ENCODE measurements around the gene PRRT1.
"Not testable (repeated sequence)": the region's sequence is repeated elsewhere in the genome, so short reads cannot be mapped to it uniquely, and the experiment has no call there.

The PRRT1 gene

DNA sequence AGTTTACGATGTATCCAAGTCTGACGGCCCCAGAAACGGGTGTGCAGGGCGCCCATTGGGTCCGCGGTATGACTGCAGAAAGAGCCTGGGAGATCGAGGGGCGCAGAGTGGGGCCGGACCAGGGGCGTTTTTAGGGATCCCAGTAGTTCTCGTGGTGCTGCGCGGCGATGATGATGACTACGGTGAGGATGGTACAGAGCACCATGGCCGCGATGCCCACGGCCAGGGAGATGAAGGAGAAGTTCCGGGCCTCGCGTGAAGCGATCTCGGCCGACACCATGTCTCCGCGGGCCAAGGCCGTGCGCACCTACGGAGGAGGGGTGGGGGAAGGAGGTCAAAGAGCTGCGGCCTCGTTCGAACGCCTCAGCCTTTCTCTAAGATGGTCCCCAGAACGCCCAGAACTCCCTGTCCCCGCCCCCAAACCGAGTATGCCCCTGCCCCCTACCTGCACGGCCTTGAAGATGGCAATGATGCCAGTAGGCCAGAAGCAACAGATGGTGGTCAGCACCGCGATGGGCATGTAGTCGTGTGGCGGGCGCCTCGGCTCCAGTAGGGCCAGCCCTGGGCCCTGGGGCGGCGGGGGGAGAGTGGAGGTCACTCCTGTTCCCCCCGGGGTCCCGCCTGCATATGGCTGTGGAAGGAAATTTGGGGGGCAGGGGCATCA is 2.5 kb downstream of the PRRT1 start:
- DNase-seq: no peak

DNA sequence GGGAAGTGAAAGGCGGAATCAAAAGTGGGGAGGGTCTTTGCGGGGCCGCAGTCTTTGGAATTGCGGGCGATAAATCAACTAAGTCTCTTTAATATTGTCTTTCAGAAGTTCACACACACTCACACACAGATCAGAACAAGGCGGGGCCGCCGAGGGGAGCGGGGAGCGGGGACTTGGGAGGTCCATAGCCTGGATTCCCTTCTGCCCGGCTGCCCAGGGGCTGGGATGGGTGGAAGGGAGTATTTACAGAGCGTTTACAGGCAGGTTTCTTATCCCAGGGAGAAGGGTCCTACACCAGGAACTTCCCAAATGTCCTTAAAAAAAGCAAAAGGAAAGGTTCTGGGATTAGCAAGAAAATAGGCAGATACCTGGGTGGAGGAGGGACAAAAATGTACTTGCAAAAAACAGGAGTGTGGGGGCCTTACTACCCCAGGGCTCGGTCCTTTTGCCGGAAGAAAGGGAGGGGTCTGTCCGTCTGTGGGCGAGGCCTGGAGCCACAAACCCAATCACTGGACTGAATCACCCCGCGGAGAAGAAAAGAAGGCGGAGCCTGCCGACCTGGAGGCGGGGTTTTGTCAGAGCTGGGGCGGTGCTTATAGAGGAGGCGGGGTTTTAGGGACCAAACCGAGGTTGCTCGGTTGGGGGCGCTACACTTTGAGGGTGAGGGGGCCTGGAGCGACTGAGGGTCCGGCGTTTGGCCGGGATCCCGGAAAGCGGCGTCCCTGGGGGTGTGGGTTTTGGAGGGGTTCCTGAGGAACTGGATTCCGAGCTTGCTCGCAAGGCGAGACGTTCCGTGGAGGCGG is 3.2 kb downstream of the PRRT1 start:
- DNase-seq: no peak

GRCh38 chr6:32147401-32148132 is 4.2 kb downstream of the PRRT1 start:
- DNase-seq: no peak

GRCh38 chr6:32146687-32147086 is 5.1 kb downstream of the PRRT1 start:
- no peak for DNase-seq

GRCh38 chr6:32146287-32146686 is 5.5 kb downstream of the PRRT1 start:
- no peak for DNase-seq

GRCh38 chr6:32144238-32144637 is 7.5 kb downstream of the PRRT1 start:
- not testable (repeated sequence) for DNase-seq

- no peak for DNase-seq
Measured at GRCh38 chr6:32140420-32141046, 11.2 kb downstream of the PRRT1 start.

DNA sequence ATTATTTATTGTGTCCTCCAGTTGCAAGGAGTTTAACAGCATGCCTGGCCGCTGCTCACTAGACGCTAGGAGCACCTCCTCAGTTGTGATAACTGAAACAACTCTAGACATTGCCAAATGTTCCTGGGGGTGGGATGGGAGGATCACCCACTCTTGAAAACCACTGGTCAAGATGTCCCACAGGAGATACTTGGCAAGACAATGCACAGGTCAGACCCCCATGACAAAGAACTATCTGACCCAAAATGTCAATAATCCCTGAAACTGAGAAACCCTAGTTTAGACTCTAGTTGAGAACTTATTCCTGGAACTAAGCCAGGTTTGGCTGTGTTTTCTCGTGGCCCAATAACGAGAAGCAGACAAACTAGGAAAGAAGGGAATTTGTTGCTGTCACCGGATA is 12.1 kb downstream of the PRRT1 start:
- DNase-seq: no peak

DNA sequence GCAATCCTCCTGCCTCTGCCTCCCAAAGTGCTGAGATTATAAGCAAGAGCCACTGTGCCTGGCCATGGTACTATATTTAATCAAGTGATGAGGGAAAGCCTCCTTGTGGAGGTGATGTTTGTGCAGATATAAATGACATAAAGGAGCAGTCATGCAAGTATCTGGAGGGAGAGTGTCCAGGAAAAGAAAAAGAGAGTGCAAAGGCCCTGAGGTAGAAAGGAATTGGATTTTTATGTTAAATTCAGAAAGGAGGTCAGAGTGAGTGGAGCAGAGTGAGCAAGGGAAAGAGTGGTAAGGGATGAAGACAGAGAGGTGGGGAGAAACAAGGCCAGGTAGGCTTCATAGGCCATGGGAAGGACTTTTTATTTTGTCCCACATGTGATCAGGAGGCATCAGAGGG is 14.3 kb downstream of the PRRT1 start:
- DNase-seq: no peak

DNA sequence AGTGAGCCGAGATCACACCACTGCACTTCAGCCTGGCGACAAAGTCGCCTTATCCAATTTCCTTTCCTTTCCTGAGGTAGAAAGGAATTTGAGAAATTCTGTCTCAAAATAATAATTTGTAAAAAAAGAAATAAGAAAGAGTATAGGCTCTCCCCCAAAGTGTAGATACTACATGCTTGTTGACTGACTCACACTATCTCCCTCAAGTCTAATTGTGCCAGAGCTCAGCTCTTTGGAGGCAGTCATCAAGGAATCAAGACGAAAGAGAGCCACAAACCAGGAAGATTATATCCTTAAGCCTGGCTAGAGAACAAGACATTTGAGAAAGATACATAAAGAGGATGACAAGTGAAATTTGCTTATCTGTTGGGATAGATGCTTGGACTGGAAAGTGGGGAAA is 18.0 kb downstream of the PRRT1 start:
- no peak for DNase-seq

- no peak for DNase-seq
Measured at GRCh38 chr6:32132110-32132509, 19.6 kb downstream of the PRRT1 start.

DNA sequence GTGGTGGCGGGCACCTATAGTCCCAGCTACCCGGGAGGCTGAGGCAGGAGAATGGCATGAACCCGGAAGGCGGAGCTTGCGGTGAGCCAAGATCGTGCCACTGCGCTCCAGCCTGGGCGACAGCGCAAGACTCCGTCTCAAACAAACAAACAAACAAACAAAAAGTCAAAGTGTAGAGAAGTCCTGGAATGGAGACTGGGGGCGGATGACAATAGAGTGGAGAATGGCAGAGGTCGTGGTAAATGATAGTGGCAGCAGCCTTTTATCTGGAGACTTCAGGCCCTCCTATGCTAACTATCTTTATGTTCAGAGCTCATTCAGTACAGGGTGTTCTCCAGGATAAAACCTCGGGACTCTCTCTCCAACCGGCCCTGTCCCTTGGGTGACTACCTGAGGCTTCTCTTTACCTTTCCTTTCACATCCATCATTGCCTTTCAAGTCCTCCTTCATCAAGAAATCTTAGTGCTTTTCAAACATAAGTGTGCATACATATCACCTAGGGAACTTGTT is 20.2 kb downstream of the PRRT1 start:
- no peak for DNase-seq

DNA sequence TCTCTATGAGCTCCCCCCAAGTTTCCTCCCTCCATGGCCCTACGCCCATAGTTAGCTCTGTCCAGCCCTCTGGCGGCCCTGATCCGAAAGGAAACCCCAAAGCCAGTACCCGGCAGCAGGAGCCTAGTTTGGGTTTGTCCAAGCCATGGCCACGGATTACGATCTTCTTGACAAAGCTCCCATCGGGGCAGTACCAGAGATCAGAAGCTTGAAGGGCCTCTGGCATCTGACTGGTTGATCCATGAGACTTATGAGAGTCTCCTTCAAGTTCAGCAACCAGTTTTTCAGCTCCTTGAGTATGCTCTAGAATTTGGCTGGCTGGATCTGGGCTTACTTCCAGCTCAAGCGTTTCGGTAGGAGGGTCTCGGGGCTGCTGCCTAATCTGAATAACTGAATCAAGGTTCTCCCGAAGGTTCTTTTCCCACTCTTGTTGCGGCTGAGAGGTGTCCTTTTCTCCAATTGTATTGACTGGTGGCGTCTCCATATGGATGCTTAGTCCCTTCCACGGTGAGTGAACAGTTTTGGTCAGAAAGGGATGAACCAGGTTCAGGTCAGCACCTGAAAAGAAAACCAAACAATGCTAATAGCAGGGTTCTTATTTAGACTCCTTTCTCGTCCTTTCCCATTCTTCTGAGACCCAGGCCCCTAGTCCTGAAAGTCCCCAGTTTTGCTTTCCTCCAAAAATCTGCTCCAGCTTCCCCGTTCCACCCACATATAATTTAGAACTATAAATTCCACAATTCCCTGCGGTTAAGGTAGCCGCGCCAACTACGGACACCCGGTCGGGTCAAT is 22.2 kb downstream of the PRRT1 start:
- no peak for DNase-seq

GRCh38 chr6:32128751-32129296 is 22.9 kb downstream of the PRRT1 start:
- no peak for DNase-seq

DNA sequence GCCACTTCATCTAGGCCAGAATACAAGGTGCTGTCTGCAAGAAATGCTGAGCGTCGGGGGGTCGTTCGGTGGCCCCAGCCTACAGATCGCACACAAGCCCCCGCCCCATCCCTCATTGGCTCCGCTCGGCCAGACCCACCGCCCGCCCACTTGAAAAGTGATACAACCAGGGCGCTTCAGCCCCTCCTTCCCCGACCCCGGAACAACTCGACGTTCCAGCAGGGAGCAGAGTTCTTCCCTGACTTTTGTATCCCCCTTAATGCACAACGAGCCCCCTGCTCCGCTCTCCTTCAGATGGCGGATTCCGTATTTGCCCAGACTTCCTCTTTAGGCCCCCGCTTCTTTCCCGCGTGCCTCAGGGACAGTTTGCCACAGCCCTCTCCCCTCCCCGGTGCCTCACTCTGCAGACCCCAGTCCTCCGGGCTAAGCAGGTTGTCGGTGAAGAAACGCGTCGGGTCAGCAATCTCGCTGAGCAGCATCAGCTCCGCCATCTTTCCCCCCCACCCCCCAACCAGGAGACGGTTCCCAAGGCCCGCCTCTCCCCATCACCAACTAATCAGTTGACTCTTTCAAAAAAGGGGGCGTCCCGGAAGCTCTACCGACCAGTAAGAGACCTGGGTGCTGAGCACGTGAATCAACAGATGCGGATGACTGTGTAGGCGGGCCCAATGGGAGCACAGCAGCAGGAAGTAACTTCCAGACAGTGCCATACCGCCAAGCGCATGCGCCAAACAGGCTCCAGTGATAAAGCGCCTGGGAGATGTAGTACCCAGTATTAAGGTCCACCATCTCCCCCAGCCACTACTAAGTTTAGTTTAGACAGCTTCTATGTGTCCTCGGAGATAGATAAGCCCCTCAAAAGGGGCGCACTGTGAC is 23.8 kb downstream of the PRRT1 start, which contains the start of gene ATF6B:
Gene ATF6B (minus strand): TSS at position 530 of the 876 bp plus-strand sequence. CDS start 39 bp downstream, at position 491.
- DNase-seq: peak; percentile 100

DNA sequence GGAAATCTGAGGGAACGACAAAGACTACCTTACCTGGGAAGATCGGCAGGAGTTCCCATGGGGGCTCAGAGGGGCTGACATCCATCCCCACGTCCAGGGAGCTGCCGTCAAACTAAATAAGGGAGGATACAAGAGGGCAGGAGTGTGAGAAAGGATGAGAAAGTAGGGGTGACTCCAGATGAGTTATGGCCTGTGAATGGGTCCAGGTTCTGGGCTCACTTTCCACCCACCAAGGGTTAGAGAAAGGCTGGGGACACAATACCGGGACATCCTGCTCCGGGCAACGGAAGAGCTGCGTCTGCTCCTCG is 24.4 kb downstream of the PRRT1 start:
- DNase-seq: no peak

- no peak for DNase-seq
Measured at GRCh38 chr6:32126880-32127279, 24.9 kb downstream of the PRRT1 start.

DNA sequence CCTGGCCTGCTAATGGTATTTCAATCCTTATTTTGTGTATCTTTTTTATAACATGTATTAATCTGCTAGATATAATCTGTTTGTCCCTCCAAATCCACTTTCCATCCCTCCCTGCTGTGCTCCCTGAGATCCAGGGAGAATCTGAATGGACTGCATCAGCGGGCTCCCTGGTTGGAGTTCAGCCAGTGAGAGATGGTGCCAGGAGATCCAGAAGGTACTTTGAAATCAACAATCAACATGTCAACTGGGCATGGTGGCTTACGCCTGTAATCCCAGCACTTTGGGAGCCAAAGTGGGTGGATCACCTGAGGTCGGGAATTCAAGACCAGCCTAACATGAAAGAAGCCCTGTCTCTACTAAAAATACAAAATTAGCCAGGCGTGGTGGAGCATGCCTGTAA is 28.1 kb downstream of the PRRT1 start:
- no peak for DNase-seq

GRCh38 chr6:32120573-32121059 is 31.1 kb downstream of the PRRT1 start:
- no peak for DNase-seq

DNA sequence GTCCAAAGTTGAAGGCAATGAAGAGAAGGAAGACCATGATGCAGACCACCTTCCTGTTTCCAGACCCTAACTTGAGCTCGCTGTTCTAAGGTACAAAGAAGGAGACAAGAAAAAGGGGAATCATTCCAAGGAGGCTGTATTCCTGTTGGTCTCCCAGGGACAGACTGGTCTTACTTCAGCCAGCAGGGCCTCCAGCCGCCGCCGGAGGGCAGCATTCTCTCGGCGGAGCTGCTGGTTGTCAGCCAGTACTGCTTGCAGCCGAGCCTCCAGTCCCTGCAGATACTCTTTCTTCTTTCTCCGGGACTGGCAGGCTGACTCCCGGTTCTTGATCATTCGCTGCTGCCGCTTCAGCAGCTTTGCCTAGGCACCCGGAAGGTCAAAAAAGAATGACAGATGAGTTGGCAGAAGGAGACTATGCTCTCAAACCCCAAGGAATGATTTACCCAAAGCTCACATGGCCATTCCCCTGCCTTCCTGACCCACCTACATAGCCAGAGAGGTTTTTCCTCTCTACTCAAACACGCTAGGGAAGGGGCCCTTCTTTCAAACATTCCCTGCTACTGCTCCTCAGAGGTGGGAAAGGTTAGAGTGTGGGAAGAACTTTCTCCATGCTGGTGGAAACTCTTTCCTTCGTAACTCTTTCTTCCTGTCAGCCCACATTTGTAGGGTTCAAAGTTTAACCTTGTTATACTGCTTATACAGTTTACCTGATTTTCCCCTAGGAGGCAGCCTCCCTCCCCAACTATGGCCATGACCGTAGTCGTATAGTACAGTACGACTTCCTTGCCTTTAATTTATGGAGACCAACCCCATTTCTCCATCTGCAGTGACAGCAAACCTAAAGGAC is 32.7 kb downstream of the PRRT1 start:
- peak; percentile 91 for DNase-seq

All from midbrain (tissue), 1 donor.